Measurements from ENCODE around the gene SLC7A8. TPM values are rescaled to one million over a fixed set of nuclear protein-coding genes. Genes with fewer than 3 reads are reported as not detected.

The SLC7A8 gene
- total and polyA plus RNA-seq, 2 of the 4 experiments (the other 2 are of a cell fraction), result 0.31 TPM; not detected in 1

GRCh38 chr14:23177181-23177580, 6.3 kb downstream of the SLC7A8 start:
- dilution Hi-C loops (cut with HindIII; ENCODE audit: low sequenced_read_pairs, unreplicated experiment) (no loop called here), in situ Hi-C loops (cut with MboI; ENCODE audit: low sequenced_read_pairs) (no loop called here), intact Hi-C loops (cut with micrococcal nuclease) (no loop called here)
- Histone ChIP-seq H4K20me1 (ENCODE audit: insufficient read depth, low read length) (no peaks in the 10 kb centered on the region), H2BK120ac (ENCODE audit: low read depth, low read length) (no peak overlapping the region), H2AK5ac (ENCODE audit: low read depth, low read length) (no peak overlapping the region), H4K8ac (ENCODE audit: low read depth in 2 of 2, low read length in 2 of 2) (no peak overlapping the region), H3K23ac (ENCODE audit: low read depth, low read length) (no peak overlapping the region), H3K56ac (ENCODE audit: extremely low read depth, insufficient read depth, low read length) (no peak overlapping the region), H2BK5ac (ENCODE audit: low read depth, low read length, poor library complexity, severe bottlenecking) (no peak overlapping the region), H3K9me1 (ENCODE audit: insufficient read depth, low read length) (no peaks in the 10 kb centered on the region), H3K18ac (ENCODE audit: low read depth, low read length) (no peak overlapping the region), H4K91ac (ENCODE audit: insufficient read depth, low read depth, low read length) (no peak overlapping the region), H3K27me3 (ENCODE audit: control insufficient read depth, insufficient read depth, low read length) (peaks cover 27% of the 10 kb centered on the region), H3K4me1 (ENCODE audit: control insufficient read depth, insufficient read depth, low read length) (no peaks in the 10 kb centered on the region), H3K4me2 (ENCODE audit: low read depth, low read length) (no peak overlapping the region), H3K14ac (replicated peaks; ENCODE audit: low read depth, low read length) (no peak overlapping the region), H3K4ac (ENCODE audit: low read depth, low read length) (no peak overlapping the region), H2AK9ac (replicated peaks; ENCODE audit: low read depth, low read length, poor library complexity) (no peak overlapping the region), H3K9me3 (ENCODE audit: control insufficient read depth, insufficient read depth, low read length) (no peaks in the 10 kb centered on the region), H3K79me1 (ENCODE audit: low read depth in 1 of 2, low read length in 2 of 2) (no peaks in the 10 kb centered on the region), H2AFZ (replicated peaks; ENCODE audit: low read length, poor library complexity) (no peak overlapping the region), H3K36me3 (ENCODE audit: control insufficient read depth, insufficient read depth, low read length) (no peaks in the 10 kb centered on the region), H3K27ac (ENCODE audit: insufficient read depth, low read length) (no peak overlapping the region), H2BK15ac (ENCODE audit: low read depth, low read length) (no peak overlapping the region), H3K9ac (ENCODE audit: low read depth, low read length) (no peak overlapping the region), H2BK20ac (ENCODE audit: low read depth, low read length) (no peak overlapping the region), H4K5ac (ENCODE audit: low read depth, low read length) (no peak overlapping the region), H3K4me3 (ENCODE audit: insufficient read depth, low read depth, low read length) (no peak overlapping the region)
- CTCF ChIA-PET, result interaction anchor here (0.6 to 3.1 kb wide), 3 partner anchors 10 to 474 kb away, joined by 3 to 11 read pairs (median 4); no protein-coding TSS in a partner anchor
- POLR2A ChIA-PET (ENCODE audit: unreplicated experiment), result interaction anchor here (0.6 kb wide), 1 partner anchor 14 kb away, joined by 3 read pairs; no protein-coding TSS in a partner anchor
- ATAC-seq (ENCODE audit: low read depth) (no peak), DNase-seq (no peak)
- WGBS, 2 experiments (ENCODE audit: extremely low coverage in 2 of 2, insufficient read length in 1 of 2), result no CpG with 5 or more reads among the region's 2 CpGs
- TF ChIP-seq ELK1 (IDR thresholded peaks at IDR 0.05; ENCODE audit: borderline replicate concordance, low read depth, low read length), result no peak
- no peak for TF ChIP-seq FOS (IDR thresholded peaks at IDR 0.05; ENCODE audit: low read depth, low read length)
- TF ChIP-seq BHLHE40 (IDR thresholded peaks at IDR 0.05; ENCODE audit: low read depth, low read length), result no peak
- no peak for TF ChIP-seq POLR2A (IDR thresholded peaks at IDR 0.05; ENCODE audit: low read depth, low read length)
- TF ChIP-seq NFE2L2 (IDR thresholded peaks at IDR 0.05; ENCODE audit: low read depth, low read length), result no peak
- TF ChIP-seq RFX5 (IDR thresholded peaks at IDR 0.05; ENCODE audit: low read depth, low read length), result no peak
- no peak for TF ChIP-seq CTCF (conservative IDR thresholded peaks at IDR 0.05; ENCODE audit: low read depth, low read length)
- TF ChIP-seq MAZ (IDR thresholded peaks at IDR 0.05; ENCODE audit: borderline replicate concordance, low read depth, low read length), result no peak
- no peak for TF ChIP-seq RAD21 (IDR thresholded peaks at IDR 0.05; ENCODE audit: low read length)
- no peak for TF ChIP-seq CHD1 (IDR thresholded peaks at IDR 0.05; ENCODE audit: low read depth, low read length)
- TF ChIP-seq USF2 (IDR thresholded peaks at IDR 0.05; ENCODE audit: low read depth, low read length), result no peak
- TF ChIP-seq MAFK (IDR thresholded peaks at IDR 0.05; ENCODE audit: low read depth, low read length), result no peak
- no peak for TF ChIP-seq CEBPB (IDR thresholded peaks at IDR 0.05; ENCODE audit: low read depth, low read length)
- TF ChIP-seq SMC3 (IDR thresholded peaks at IDR 0.05; ENCODE audit: low read depth, low read length), result no peak
- no peak for TF ChIP-seq RCOR1 (IDR thresholded peaks at IDR 0.05; ENCODE audit: insufficient replicate concordance, low read length)
- TF ChIP-seq MXI1 (IDR thresholded peaks at IDR 0.05; ENCODE audit: borderline replicate concordance, low read depth, low read length), result no peak
- BruUV-seq (replicated peaks), result no TSS peak

All from IMR-90 (cell line).